Esophagus muscularis mucosa (tissue), 4 donors: ENCODE data around the gene GJB1. TPM values are rescaled to one million over a fixed set of nuclear protein-coding genes. Genes with fewer than 3 reads are reported as not detected.

Experiments
- DNase-seq: peaks from one replicate; pipeline ENCODE4 v3.0.0-alpha.2; 2017; ENCODE audit errors: extremely low spot score
- H3K27ac ChIP-seq, 4 donors: fragments of 200-600 bp; sonication (generic); replicated peaks in 1 of 4; 1 replicate in 3 of 4; 2 replicates in 1 of 4; pipeline ENCODE4 v1.5.1; 2016 to 2019; ENCODE audit warnings: mild to moderate bottlenecking in 1 of 4
- H3K27me3 ChIP-seq, 4 donors: fragments of 200-600 bp; sonication (generic); one replicate each; pipeline versions ENCODE4 v1.5.1 to v1.6.0; 2016 to 2019
- H3K36me3 ChIP-seq, 4 donors: fragments of 200-600 bp; sonication (generic); one replicate each; pipeline ENCODE4 v1.5.1; 2016 to 2019
- H3K4me1 ChIP-seq, 4 donors: fragments of 200-600 bp; sonication (generic); one replicate each; pipeline ENCODE4 v1.5.1; 2016 to 2019
- H3K4me3 ChIP-seq, 4 donors: fragments of 200-600 bp; sonication (generic); 1 replicate in 2 of 4; 2 replicates in 2 of 4; pipeline ENCODE4 v1.5.1; 2016 to 2019; ENCODE audit warnings: mild to moderate bottlenecking in 4 of 4, moderate library complexity in 1 of 4
- H3K9me3 ChIP-seq, 4 donors: fragments of 200-600 bp; sonication (generic); 1 replicate in 3 of 4; 2 replicates in 1 of 4; pipeline ENCODE4 v1.5.1; 2016 to 2019
- CTCF ChIP-seq, 3 experiments: fragments of 200-600 bp in 2 of 3; fragments of 450-650 bp in 1 of 3; sonication (generic) in 2 of 3; IDR thresholded peaks; one replicate each; pipeline ENCODE4 v1.5.1; 2017 to 2019; ENCODE audit warnings: antibody characterized with exemption in 3 of 3, mild to moderate bottlenecking in 2 of 3, moderate library complexity in 1 of 3
- EP300 ChIP-seq: sonication (generic); formaldehyde crosslinking; IDR thresholded peaks from one replicate; pipeline ENCODE4 v1.6.1; 2017; ENCODE audit warnings: antibody characterized with exemption
- POLR2A ChIP-seq: fragments of 450-650 bp; IDR thresholded peaks from one replicate; pipeline ENCODE4 v1.6.1; 2017; ENCODE audit warnings: antibody characterized with exemption, moderate library complexity, mild to moderate bottlenecking, low read depth
- POLR2AphosphoS5 ChIP-seq, 2 donors: sonication (generic); formaldehyde crosslinking; IDR thresholded peaks; one replicate each; pipeline ENCODE4 v1.6.1; 2017; ENCODE audit warnings: antibody characterized with exemption in 2 of 2
- WGBS: methylation state at CpG from one replicate; pipeline ENCODE4 v1.1.5; 2018; 5-methylcytosine and 5-hydroxymethylcytosine counted together
- intact Hi-C: fragments of 100-400 bp; cut with DNase I; formaldehyde crosslinking; loops from one replicate; pipeline ENCODE4 v1.15.1; 2023
- total RNA-seq, 4 donors: library from RNA; depleted of rRNA; stranded (reverse); fragments of >200 nt; gene quantifications; one replicate each; pipeline versions ENCODE4 v1.1.0 to v1.2.1, GENCODE V29; 2016

The GJB1 gene
- total RNA-seq, 4 donors from 2014 or later, result 0.19 TPM; not detected in 3

GRCh38 chrX:71224098-71224708, 1.2 kb downstream of the GJB1 start:
- WGBS, result 87% methylated on average over 25 of the region's 32 CpGs
- no peak overlapping the region for H3K4me3 ChIP-seq
- no peak overlapping the region for H3K27ac ChIP-seq

GRCh38 chrX:71225009-71225408, 2.0 kb downstream of the GJB1 start:
- Histone ChIP-seq H3K36me3 (no peaks in the 10 kb centered on the region), H3K4me3 (no peak overlapping the region), H3K27ac (no peak overlapping the region), H3K4me1 (no peaks in the 10 kb centered on the region), H3K27me3 (no peaks in the 10 kb centered on the region), H3K9me3 (no peaks in the 10 kb centered on the region)
- intact Hi-C loops, result no loop called here
- TF ChIP-seq POLR2A, result no peak
- no peak for TF ChIP-seq EP300
- TF ChIP-seq CTCF (IDR thresholded peaks at IDR 0.05), result no peak
- no peak for TF ChIP-seq POLR2AphosphoS5 (IDR thresholded peaks at IDR 0.05)
- 65% methylated on average over 2 of the region's 2 CpGs for WGBS
- DNase-seq, result no peak

More at GRCh38 chrX:71224098-71224708, 1.2 kb downstream of the GJB1 start:
- Histone ChIP-seq H3K4me1 (no peaks in the 10 kb centered on the region), H3K27me3 (no peaks in the 10 kb centered on the region), H3K9me3 (no peaks in the 10 kb centered on the region), H3K36me3 (no peaks in the 10 kb centered on the region)
- DNase-seq, result no peak
- TF ChIP-seq EP300 (no peak), POLR2AphosphoS5 (IDR thresholded peaks at IDR 0.05) (no peak), CTCF (IDR thresholded peaks at IDR 0.05) (no peak), POLR2A (no peak)
- intact Hi-C loops, result no loop called here

- WGBS, result 75% methylated on average over 5 of the region's 5 CpGs
- no peak overlapping the region for H3K27ac ChIP-seq
- H3K27me3 ChIP-seq, result no peaks in the 10 kb centered on the region
- H3K4me3 ChIP-seq, result no peak overlapping the region
- no peaks in the 10 kb centered on the region for H3K4me1 ChIP-seq
- intact Hi-C loops, result no loop called here
- no peaks in the 10 kb centered on the region for H3K9me3 ChIP-seq
- no peak for DNase-seq
- TF ChIP-seq CTCF (IDR thresholded peaks at IDR 0.05), result no peak
- no peak for TF ChIP-seq POLR2AphosphoS5 (IDR thresholded peaks at IDR 0.05)
- TF ChIP-seq POLR2A, result no peak
- TF ChIP-seq EP300, result no peak
- no peaks in the 10 kb centered on the region for H3K36me3 ChIP-seq
Measured at GRCh38 chrX:71225676-71226075, 2.7 kb downstream of the GJB1 start.

GRCh38 chrX:71227370-71228062, 4.5 kb downstream of the GJB1 start:
- no peaks in the 10 kb centered on the region for H3K36me3 ChIP-seq
- no peak overlapping the region for H3K4me3 ChIP-seq
- H3K4me1 ChIP-seq, result no peaks in the 10 kb centered on the region
- TF ChIP-seq POLR2A, result no peak
- no peak for TF ChIP-seq EP300
- TF ChIP-seq POLR2AphosphoS5 (IDR thresholded peaks at IDR 0.05), result no peak
- TF ChIP-seq CTCF (IDR thresholded peaks at IDR 0.05), result no peak
- intact Hi-C loops, result no loop called here
- 73% methylated on average over 5 of the region's 5 CpGs for WGBS
- H3K27ac ChIP-seq, result no peak overlapping the region
- no peak for DNase-seq
- no peaks in the 10 kb centered on the region for H3K9me3 ChIP-seq
- no peaks in the 10 kb centered on the region for H3K27me3 ChIP-seq
